GM06990 (cell line): ENCODE results near the gene HLA-E.
A peak's percentile ranks its signal among the peaks of the same experiment; 100 is the strongest.
"Not testable (repeated sequence)": the region's sequence is repeated elsewhere in the genome, so short reads cannot be mapped to it uniquely, and the experiment has no call there.

Experiments
- DNase-seq: peaks from one replicate; pipeline ENCODE4 v3.0.0-alpha.2; 2011; ENCODE audit not compliant: insufficient read length; ENCODE audit errors: extremely low read depth
- H3K27me3 ChIP-seq: replicated peaks from 2 replicates; pipeline ENCODE4 v1.6.0; 2011; ENCODE audit warnings: low read length; ENCODE audit not compliant: control insufficient read depth, insufficient read depth
- H3K36me3 ChIP-seq: 2 replicates; pipeline ENCODE4 v1.5.1; 2011; ENCODE audit warnings: low read length; ENCODE audit not compliant: control insufficient read depth, insufficient read depth
- H3K4me3 ChIP-seq: replicated peaks from 2 replicates; pipeline ENCODE4 v1.5.1; 2011; ENCODE audit warnings: low read depth, mild to moderate bottlenecking, control low read depth, low read length
- TF ChIP-seq, protein P1 (sequence below): IDR thresholded peaks from 2 replicates; pipeline ENCODE4 v1.5.1; 2011; ENCODE audit warnings: low read length, control low read depth, mild to moderate bottlenecking, inconsistent platforms; ENCODE audit not compliant: insufficient read depth, poor library complexity, severe bottlenecking

HLA-E gene

GRCh38 chr6:30491991-30492952 lies 3.0 kb downstream of the HLA-E start:
- DNase-seq: no peak
- no peaks in the 10 kb centered on the region for H3K27me3 ChIP-seq
- peak overlapping the region; percentile 45 for H3K4me3 ChIP-seq
- TF ChIP-seq, protein P1, sequence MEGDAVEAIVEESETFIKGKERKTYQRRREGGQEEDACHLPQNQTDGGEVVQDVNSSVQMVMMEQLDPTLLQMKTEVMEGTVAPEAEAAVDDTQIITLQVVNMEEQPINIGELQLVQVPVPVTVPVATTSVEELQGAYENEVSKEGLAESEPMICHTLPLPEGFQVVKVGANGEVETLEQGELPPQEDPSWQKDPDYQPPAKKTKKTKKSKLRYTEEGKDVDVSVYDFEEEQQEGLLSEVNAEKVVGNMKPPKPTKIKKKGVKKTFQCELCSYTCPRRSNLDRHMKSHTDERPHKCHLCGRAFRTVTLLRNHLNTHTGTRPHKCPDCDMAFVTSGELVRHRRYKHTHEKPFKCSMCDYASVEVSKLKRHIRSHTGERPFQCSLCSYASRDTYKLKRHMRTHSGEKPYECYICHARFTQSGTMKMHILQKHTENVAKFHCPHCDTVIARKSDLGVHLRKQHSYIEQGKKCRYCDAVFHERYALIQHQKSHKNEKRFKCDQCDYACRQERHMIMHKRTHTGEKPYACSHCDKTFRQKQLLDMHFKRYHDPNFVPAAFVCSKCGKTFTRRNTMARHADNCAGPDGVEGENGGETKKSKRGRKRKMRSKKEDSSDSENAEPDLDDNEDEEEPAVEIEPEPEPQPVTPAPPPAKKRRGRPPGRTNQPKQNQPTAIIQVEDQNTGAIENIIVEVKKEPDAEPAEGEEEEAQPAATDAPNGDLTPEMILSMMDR: no peak
- peaks cover 25% of the 10 kb centered on the region for H3K36me3 ChIP-seq

DNA sequence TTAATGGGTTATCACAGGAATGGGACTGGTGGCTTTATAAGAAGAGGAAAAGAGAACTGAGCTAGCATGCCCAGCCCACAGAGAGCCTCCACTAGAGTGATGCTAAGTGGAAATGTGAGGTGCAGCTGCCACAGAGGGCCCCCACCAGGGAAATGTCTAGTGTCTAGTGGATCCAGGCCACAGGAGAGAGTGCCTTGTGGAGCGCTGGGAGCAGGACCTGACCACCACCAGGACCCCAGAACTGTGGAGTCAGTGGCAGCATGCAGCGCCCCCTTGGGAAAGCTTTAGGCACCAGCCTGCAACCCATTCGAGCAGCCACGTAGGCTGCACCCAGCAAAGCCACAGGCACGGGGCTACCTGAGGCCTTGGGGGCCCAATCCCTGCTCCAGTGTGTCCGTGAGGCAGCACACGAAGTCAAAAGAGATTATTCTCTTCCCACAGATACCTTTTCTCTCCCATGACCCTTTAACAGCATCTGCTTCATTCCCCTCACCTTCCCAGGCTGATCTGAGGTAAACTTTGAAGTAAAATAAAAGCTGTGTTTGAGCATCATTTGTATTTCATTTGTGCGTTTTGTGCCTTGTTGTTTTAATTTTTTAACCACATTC lies 4.4 kb downstream of the HLA-E start:
- TF ChIP-seq, protein P1: peak; percentile 64
- H3K27me3 ChIP-seq: no peaks in the 10 kb centered on the region
- DNase-seq: no peak
- H3K4me3 ChIP-seq: no peak overlapping the region
- peaks cover 25% of the 10 kb centered on the region for H3K36me3 ChIP-seq

DNA sequence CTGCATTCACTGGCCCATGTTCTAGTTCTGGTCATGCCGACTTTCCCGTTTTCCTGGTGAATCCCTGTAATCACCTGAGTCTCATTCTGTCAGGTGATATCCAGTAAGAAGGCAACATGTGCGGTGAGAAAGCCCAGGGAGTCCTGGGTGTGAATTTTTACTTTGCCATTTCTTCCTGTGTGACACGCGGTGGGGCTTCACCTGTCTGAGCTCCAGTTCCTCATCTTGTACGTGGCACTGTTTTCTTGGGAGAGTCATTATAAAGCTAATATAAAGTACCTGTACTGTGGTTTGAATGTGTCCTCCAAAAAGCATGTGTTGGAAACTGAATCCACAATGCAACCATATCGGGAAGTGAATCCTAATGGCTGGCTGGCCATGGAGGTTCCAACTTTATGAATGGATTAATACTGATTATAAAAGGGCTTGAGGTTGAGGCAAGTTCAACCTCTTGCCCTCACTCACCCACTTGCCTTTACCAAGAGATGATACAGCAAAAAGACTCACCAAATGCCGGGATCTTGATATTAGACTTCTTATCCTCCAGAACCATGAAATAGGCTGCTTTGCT lies 5.1 kb downstream of the HLA-E start:
- TF ChIP-seq, protein P1: no peak
- no peak for DNase-seq
- H3K36me3 ChIP-seq: peaks cover 25% of the 10 kb centered on the region
- H3K27me3 ChIP-seq: no peaks in the 10 kb centered on the region
- H3K4me3 ChIP-seq: no peak overlapping the region

GRCh38 chr6:30495060-30495459 lies 5.8 kb downstream of the HLA-E start:
- not testable (repeated sequence) for H3K4me3 ChIP-seq, DNase-seq, H3K27me3 ChIP-seq
- H3K36me3 ChIP-seq: peaks cover 25% of the 10 kb centered on the region

DNA sequence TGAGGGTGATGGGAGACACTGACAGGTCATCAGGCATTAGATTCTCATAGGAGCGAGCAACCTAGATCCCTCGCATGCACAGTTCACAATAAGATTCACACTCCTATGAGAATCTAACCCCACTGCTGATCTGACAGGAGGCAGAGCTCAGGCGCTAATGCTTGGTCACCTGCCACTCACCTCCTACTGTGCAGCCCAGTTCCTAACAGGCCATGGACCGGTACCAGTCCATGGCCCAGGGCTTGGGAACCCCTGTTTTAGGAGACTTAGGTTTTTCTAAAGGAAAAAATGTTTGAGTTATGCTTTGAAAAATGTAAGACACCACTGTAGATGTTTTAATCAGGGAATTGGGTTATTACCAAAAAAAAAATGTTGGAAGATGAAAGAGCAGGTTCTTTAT lies 6.7 kb downstream of the HLA-E start:
- DNase-seq: no peak
- no peaks in the 10 kb centered on the region for H3K27me3 ChIP-seq
- H3K4me3 ChIP-seq: no peak overlapping the region
- TF ChIP-seq, protein P1: no peak
- peaks cover 19% of the 10 kb centered on the region for H3K36me3 ChIP-seq

GRCh38 chr6:30497261-30497599 lies 7.9 kb downstream of the HLA-E start:
- not testable (repeated sequence) for DNase-seq, H3K27me3 ChIP-seq, H3K4me3 ChIP-seq
- H3K36me3 ChIP-seq: peaks cover 10% of the 10 kb centered on the region
